Uterus (tissue), 4 donors: ENCODE results near the gene B3GALT5. TPM values are rescaled to one million over a fixed set of nuclear protein-coding genes. Genes with fewer than 3 reads are reported as not detected.

Source experiments
- total RNA-seq, 4 donors: library from RNA; depleted of rRNA in 3 of 4; stranded (reverse); fragments of >200 nt in 3 of 4; gene quantifications; one replicate each; pipeline versions ENCODE4 v1.1.0 to v1.2.4, GENCODE V29; 2014 to 2023
- donor health status: DM: yes; HTN: yes; CAD: no.

The B3GALT5 gene
- total RNA-seq, 4 donors from 2014 or later, result 0.26 to 2.7 (median 0.65) TPM

Other genes starting within 250 kb of the B3GALT5 start
- gene LCA5L, start 167.2 kb upstream of the B3GALT5 start, total RNA-seq, result 1 to 10 TPM in 2 of 4 donors, under 1 TPM in 1, not detected in 1; 0.26 to 4.1 (median 2.2) TPM
- gene SH3BGR, start 161.0 kb upstream of the B3GALT5 start, total RNA-seq, result 10 to 100 TPM in 1 of 4 donors, 1 to 10 TPM in 2, not detected in 1; 1.1 to 27.9 (median 8.1) TPM
- gene IGSF5, start 132.2 kb downstream of the B3GALT5 start, total RNA-seq, result 1 to 10 TPM in 1 of 4 donors, under 1 TPM in 1, not detected in 2; 0.27 to 1.0 TPM